ENCODE measurements around the gene ATP13A1.
A peak's percentile ranks its signal among the peaks of the same experiment; 100 is the strongest.
"Not testable (repeated sequence)": the region's sequence is repeated elsewhere in the genome, so short reads cannot be mapped to it uniquely, and the experiment has no call there.

Gene ATP13A1

GRCh38 chr19:19663256-19664120 lies at the start of gene ATP13A1:
TSS of gene ATP13A1 (minus strand) at chr19:19663676. CDS start at chr19:19663666, 10 bp downstream.
- peak; percentile 84 to 85 for DNase-seq

GRCh38 chr19:19711934-19712828 lies 48.7 kb upstream of the ATP13A1 start:
- DNase-seq = no peak

- DNase-seq = no peak
Observed at GRCh38 chr19:19711306-19711933, 47.9 kb upstream of the ATP13A1 start.

- no peak for DNase-seq
Observed at GRCh38 chr19:19710506-19710905, 47.0 kb upstream of the ATP13A1 start.

GRCh38 chr19:19704836-19705235 lies 41.4 kb upstream of the ATP13A1 start:
- no peak for DNase-seq

- DNase-seq = not testable (repeated sequence)
Observed at GRCh38 chr19:19700493-19700892, 37.0 kb upstream of the ATP13A1 start.

GRCh38 chr19:19697589-19697988 lies 34.1 kb upstream of the ATP13A1 start:
- no peak for DNase-seq

GRCh38 chr19:19696386-19696785 lies 32.9 kb upstream of the ATP13A1 start:
- no peak for DNase-seq

- DNase-seq = no peak
Observed at GRCh38 chr19:19691683-19692082, 28.2 kb upstream of the ATP13A1 start.

- not testable (repeated sequence) for DNase-seq
Observed at GRCh38 chr19:19689023-19689422, 25.5 kb upstream of the ATP13A1 start.

GRCh38 chr19:19687090-19687489 lies 23.6 kb upstream of the ATP13A1 start:
- no peak for DNase-seq

GRCh38 chr19:19686580-19686979 lies 23.1 kb upstream of the ATP13A1 start:
- DNase-seq = no peak

GRCh38 chr19:19686119-19686518 lies 22.6 kb upstream of the ATP13A1 start:
- not testable (repeated sequence) for DNase-seq

- DNase-seq = no peak
Observed at GRCh38 chr19:19679176-19680073, 15.9 kb upstream of the ATP13A1 start.

- no peak for DNase-seq
Observed at GRCh38 chr19:19677579-19677978, 14.1 kb upstream of the ATP13A1 start.

GRCh38 chr19:19674315-19674714 lies 10.8 kb upstream of the ATP13A1 start:
- no peak for DNase-seq

GRCh38 chr19:19672816-19673215 lies 9.3 kb upstream of the ATP13A1 start:
- no peak for DNase-seq

GRCh38 chr19:19670070-19670551 lies 6.6 kb upstream of the ATP13A1 start:
- DNase-seq = no peak

GRCh38 chr19:19668230-19669012 lies 4.9 kb upstream of the ATP13A1 start, which contains the start of gene ZNF101:
TSS of gene ZNF101 (plus strand) at chr19:19668839. CDS start at chr19:19668964, 125 bp downstream.
- peak; percentile 91 to 93 for DNase-seq

- DNase-seq = not testable (repeated sequence)
Observed at GRCh38 chr19:19665420-19665948, 2.0 kb upstream of the ATP13A1 start.

GRCh38 chr19:19662871-19663255 lies 613 bp downstream of the ATP13A1 start:
- peak in 1 of 2 donors; percentile 19 for DNase-seq

Data from stimulated activated CD4-positive, alpha-beta T cell treated with anti-CD3 and anti-CD28 coated beads, Interleukin-2, amount 100 ng/mL, for 48 hours (primary cell).